Measurements from ENCODE around the gene ANAPC16.
"Not testable (repeated sequence)": the region's sequence is repeated elsewhere in the genome, so short reads cannot be mapped to it uniquely, and the experiment has no call there.

Gene ANAPC16

DNA sequence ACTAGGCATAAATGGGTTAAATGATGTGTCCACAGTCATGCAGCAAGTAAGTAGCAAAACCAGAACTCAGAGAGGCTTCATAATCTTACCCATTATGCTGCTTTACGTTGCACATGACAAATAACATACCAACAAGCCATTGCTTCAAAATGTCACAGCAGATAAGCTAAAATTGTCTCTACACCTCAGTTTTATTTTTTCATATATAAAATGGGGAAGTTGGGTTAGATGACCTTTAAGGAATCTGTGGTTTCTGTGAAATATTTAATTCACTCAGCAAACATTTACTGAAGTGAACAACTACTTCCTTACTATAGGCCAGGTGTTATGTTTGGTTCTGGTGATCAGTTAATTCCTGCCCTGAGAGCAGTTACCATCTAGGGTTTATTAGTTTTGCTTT, 2.5 kb downstream of the ANAPC16 start:
- no peak for DNase-seq

GRCh38 chr10:72218726-72219125, 2.9 kb downstream of the ANAPC16 start:
- no peak for DNase-seq

DNA sequence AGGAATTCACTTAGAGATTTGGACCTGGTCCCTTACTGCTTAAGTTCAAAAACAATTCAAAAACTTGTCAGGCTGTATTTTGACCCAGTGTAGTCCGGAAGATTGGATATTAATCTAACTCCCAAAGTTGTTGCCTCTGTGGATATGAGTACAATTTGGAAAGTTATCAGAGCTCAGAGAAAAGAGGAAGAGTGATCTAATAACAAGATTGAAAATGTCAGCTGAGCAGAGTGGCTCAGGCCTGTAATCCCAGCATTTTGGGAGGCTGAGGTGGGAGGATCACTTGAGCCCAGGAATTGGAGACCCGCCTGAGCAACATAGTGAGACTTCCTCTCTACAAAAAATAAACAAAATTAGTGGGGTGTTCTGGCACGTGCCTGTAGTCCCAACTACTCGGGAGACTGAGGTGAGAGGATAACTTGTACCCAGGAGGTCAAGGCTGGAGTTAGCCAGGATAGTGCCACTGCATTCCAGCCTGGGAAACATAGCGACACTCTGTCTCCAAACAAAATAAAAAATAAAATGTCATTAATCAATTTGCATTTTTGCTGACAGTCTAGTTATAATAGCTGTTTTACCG, 3.5 kb downstream of the ANAPC16 start:
- DNase-seq = no peak

GRCh38 chr10:72220637-72221036, 4.8 kb downstream of the ANAPC16 start:
- DNase-seq = no peak

DNA sequence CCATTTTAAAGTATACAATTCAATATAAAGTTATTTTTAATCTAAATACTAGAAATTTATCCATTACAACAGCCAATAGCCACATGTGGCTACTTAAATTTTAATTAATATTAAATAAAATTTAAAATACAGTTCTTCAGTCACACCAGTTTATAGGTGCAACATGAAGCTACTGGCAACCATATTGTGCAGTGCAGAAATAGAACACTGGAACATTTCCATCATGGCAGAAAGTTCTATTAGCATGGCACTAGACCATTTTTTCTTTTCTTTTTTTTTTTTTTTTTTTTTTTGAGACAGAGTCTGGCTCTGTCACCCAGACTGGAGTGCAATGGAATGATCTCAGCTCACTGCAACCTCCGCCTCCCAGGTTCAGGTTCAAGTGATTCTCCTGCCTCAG, 5.5 kb downstream of the ANAPC16 start:
- no peak for DNase-seq

DNA sequence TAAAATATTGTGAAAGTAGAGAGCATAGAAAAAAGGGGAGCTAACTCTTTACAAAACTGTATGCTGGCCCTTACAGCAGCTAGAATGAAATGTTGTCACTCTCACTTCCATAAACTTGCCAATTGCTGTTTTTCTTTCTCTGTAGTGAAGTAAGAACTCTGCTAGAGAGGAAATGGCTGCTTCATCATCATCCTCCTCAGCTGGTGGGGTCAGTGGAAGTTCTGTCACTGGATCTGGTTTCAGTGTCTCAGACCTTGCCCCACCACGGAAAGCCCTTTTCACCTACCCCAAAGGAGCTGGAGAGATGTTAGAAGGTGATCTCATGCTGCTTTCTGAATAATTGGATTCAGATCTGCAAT, 7.9 kb downstream of the ANAPC16 start:
- DNase-seq = no peak

DNA sequence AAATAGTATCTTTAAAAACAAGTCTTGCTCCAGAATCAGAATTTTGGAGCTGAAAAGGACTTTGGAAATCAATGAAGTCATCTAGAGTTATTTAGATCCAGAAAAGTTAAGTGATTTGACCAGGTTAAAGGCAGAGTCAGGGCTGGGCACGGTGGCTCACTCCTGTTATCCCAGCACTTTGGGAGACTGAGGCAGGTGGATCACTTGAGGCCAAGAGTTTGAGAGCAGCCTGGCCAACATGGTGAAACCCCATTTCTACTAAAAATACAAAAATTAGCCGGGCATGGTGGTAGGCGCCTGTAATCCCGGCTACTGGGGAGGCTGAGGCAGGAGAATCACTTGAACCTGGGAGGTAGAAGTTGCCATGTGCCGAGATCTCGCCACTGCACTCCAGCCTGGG, 8.4 kb downstream of the ANAPC16 start:
- DNase-seq = not testable (repeated sequence)

GRCh38 chr10:72226418-72227027, 10.7 kb downstream of the ANAPC16 start:
- DNase-seq = no peak

DNA sequence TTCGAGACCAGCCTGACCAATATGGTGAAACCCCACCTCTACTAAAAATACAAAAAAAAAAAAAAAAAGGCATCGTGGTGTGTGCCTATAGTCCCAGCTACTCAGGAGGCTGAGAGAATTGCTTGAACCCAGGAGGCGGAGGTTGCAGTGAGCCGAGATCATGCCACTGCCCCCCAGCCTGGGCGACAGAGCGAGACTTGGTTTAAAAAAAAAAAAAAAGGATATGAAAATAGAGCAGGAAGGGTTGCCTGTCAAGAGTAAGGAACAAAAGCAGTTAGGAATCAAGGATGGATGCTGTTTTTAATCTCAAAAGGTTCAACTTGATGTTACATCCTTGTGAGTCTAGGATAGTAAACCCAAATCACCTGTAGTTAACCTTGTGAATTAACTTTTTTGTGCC, 12.0 kb downstream of the ANAPC16 start:
- DNase-seq = no peak

DNA sequence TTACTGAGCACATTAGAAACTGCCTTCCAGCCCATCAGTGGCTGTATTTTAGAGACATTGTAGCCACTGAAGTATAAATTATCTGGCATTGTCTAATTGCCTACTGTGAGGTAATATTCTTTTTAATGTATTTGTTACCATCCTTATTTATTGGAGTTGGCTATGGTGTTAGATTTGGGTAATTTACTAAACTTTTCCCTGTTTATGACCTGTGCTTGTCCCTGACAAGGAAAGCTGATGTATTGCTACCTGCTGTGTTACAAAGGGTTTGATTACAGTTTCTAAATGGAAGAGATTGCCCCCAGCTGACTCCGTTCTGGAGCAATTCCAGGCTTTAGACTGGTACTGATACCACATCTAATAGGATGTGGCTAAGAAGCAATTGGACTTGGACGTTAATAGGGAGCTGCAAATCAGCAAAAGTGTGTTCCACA, 12.5 kb downstream of the ANAPC16 start:
- no peak for DNase-seq

GRCh38 chr10:72229261-72230251, 13.7 kb downstream of the ANAPC16 start:
- no peak for DNase-seq

GRCh38 chr10:72233621-72234020, 17.8 kb downstream of the ANAPC16 start:
- no peak for DNase-seq

- DNase-seq = no peak
Measured at GRCh38 chr10:72234560-72235095, 18.8 kb downstream of the ANAPC16 start.

DNA sequence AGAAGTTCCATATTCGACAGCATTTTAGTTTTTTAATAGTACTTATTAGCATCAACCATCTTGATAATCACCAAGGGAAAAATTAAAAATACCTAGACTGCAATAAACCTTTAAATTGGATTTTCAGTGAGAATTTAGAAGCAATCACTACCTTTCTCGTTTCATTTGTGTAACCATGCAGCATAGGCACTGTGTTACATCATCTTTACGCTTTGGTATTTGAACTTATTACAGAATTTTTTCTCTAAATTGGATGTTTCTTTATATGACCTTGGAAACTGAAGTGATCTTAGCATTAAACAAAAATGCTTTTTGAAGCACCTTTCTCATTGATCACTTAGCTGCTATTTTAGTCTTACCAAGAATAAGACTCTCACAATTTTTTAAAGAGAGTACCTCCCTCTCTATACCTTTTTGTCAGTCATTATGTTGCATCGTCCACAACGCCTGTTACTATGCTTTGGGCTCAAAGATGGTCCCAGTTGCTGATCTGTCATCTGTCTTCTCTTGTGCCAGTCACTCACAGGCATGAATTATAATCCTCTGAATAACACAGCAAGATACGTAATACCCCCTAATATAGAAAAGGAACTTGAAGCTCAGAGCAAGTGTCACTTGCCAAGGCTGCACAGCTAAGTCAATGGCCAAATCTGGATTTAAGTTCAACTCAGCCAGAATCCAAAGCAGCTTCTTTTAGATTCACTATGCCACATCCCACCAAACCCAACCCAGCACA, 19.9 kb downstream of the ANAPC16 start:
- no peak for DNase-seq

DNA sequence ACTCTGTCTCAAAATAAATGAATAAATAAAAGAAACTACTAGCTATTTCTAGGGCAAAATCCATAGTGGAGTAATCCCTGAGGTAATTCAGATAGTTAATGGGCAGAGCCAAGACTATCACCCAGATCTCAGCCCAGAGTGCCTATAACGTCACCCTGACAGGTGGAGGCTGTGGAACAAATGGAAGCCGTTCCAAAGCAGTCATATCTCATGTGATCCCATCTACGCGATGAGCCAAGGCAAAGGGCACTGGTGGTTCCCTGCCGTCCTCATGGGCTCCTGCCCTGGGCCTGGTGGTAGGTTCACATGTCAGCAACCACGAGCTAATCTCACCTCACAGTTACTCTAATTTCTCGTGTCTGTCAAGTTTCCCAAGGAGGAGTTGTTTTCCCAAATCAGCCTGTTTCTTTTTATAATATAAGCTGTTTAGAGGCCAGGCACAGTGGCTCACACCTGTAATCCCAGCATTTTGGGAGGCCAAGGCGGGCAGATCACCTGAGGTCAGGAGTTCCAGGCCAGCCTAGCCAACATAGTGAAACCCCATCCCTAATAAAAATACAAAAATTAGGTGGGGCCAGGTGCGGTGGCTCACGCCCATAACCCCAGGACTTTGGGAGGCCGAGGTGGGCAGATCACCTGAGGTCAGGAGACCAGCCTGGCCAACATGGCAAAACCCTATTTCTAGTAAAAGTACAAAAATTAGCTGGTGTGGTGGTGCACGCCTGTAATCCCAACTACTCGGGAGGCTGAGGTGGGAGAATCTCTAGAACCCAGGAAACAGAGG, 22.8 kb downstream of the ANAPC16 start:
- no peak for DNase-seq

GRCh38 chr10:72239409-72239808, 23.6 kb downstream of the ANAPC16 start:
- no peak for DNase-seq

DNA sequence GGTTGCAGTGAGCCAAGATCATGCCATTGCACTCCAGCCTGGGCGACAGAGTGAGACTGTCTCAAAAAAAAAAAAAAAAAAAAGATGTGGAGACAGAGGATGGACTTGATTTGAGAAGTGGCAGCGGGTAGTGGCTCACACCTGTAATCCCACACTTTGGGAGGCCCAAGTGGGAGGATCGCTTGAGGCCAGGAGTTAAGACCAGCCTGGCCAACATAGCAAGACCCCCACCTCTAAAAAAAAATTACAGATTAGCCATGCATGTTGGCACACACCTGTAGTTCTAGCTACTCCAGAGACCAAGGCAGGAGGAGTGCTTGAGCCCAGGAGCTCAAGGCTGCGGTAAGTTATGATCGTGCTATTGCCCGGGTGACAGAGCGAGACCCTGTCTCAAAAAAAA, 24.6 kb downstream of the ANAPC16 start:
- DNase-seq = no peak

DNA sequence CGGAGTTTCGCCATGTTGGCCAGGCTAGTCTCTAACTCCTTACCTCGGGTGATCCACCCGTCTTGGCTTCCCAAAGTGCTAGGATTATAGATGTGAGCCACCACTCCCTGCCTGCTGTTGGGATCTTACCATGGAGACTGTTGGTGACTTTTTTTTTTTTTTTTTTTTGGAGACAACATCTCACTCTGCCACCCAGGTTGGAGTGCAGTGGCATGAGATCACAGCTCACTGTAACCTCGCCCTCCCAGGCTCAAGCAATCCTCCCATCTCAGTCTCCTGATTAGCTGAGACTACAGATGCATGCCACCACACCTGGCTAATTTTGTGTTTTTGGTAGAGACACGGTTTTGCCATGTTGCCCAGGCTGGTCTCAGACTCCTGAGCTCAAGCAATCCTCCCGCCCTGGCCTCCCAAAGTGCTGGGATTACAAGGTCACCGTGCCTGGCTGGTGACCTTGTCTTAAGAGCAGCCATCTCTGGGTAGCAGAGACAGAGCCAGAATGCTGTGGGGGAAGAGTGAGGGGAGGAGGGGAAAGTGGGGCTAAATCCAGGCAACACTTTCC, 26.0 kb downstream of the ANAPC16 start:
- DNase-seq = no peak

- DNase-seq = no peak
Measured at GRCh38 chr10:72242675-72243074, 26.9 kb downstream of the ANAPC16 start.

DNA sequence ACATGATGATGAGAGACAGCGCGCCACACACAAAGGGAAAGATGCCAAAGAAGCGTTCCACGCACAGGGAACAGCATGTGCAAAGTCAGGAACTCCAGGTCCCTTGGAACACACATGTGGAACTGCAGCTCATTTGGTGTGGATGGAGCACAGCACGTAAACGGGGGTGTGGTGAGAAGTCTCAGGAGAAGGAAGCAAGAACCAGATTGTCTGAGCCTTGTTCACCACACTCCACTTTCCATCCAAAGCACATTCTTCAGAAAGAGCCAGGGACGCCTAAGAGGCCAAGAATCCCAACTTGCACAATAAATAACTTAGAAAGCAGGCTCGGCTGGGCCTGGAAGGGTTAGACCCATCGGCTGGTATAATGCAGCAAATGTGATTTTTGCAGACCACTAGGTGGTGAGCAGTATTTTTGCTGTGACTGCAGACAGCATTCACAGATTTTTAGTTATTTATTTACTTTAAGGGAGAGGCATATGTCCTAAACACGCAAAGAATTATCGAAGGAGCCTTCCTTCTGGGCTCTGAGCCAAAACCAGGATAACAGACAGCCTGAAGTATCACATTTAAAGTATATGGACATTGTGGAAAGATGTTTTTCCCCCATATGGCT, 28.1 kb downstream of the ANAPC16 start:
- DNase-seq = no peak

GRCh38 chr10:72244573-72245038, 28.8 kb downstream of the ANAPC16 start:
- DNase-seq = no peak

Measured in activated CD4-positive, CD25-positive, alpha-beta regulatory T cell (primary cell).